Neural cell (in vitro differentiated cells): ENCODE data around the gene ZNF460.
A peak's percentile ranks its signal among the peaks of the same experiment; 100 is the strongest.

ENCODE experiments used
- EP300 ChIP-seq: fragments of 450-650 bp; conservative IDR thresholded peaks from 2 replicates; pipeline ENCODE4 v1.6.1; 2014; ENCODE audit warnings: antibody characterized with exemption, mild to moderate bottlenecking, moderate library complexity; ENCODE audit not compliant: poor library complexity, severe bottlenecking
- EZH2 ChIP-seq: fragments of 200-600, 300-800 bp; shearing (Covaris generic), sonication (generic); IDR thresholded peaks from 2 replicates; pipeline ENCODE4 v1.6.1; 2014; ENCODE audit warnings: antibody characterized with exemption, low read length, borderline replicate concordance, mild to moderate bottlenecking; ENCODE audit not compliant: insufficient read depth, poor library complexity, severe bottlenecking
- POLR2AphosphoS5 ChIP-seq: IDR thresholded peaks from 2 replicates; pipeline ENCODE4 v1.6.1; 2012
- RAD21 ChIP-seq: fragments of 450-650 bp; conservative IDR thresholded peaks from 2 replicates; pipeline ENCODE4 v1.6.1; 2014; ENCODE audit warnings: antibody characterized with exemption, mild to moderate bottlenecking, moderate library complexity
- REST ChIP-seq: IDR thresholded peaks from 2 replicates; pipeline ENCODE4 v1.6.1; 2012; ENCODE audit warnings: borderline replicate concordance
- TAF1 ChIP-seq: IDR thresholded peaks from 2 replicates; pipeline ENCODE4 v1.6.1; 2012; ENCODE audit warnings: low read depth
- TF ChIP-seq, protein P1 (sequence below): fragments of 450-650 bp; IDR thresholded peaks from 2 replicates; pipeline ENCODE4 v1.5.1; 2014; ENCODE audit warnings: antibody characterized with exemption, mild to moderate bottlenecking, moderate library complexity; ENCODE audit not compliant: poor library complexity, severe bottlenecking

DNA sequence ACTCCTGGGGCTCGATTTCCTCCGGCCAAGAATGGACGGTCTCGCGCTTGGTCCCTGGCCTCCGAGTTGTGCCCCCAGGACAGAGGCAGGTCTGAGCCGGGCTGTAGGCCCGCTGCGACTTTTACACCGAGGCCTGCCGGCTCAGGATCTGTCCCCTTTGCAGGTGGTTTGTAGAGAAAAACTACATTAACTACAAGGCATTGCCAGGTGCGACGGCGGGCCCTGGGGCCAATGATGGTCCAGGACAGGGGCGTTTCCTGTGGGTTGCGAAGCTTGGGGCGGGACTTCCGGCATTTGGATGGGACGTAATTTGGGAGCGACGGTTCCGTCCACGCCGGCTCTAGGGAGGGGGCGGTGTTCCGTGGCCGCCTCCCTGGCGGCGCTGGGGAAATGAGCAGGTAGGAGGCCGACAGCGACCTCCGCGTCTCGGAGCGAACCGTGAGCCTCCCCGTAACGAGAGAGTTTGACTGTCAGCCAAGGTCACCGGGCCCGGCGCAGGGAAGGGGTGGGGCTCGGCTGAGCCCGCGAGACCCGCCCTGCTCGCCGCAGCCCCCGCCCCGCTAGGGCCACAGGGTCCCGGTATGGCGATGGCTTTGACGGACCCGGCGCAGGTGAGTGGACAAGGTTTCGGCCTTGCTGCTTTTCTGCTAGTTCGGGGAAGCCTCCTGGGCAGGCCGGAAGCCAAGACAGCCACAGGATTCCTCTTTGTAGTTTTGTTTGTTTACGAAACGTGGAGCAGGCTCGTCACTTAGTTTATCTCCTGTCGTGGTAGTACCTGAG lies 39.8 kb upstream of the ZNF460 start, which contains the start of gene ZNF805:
- TF ChIP-seq, protein P1, sequence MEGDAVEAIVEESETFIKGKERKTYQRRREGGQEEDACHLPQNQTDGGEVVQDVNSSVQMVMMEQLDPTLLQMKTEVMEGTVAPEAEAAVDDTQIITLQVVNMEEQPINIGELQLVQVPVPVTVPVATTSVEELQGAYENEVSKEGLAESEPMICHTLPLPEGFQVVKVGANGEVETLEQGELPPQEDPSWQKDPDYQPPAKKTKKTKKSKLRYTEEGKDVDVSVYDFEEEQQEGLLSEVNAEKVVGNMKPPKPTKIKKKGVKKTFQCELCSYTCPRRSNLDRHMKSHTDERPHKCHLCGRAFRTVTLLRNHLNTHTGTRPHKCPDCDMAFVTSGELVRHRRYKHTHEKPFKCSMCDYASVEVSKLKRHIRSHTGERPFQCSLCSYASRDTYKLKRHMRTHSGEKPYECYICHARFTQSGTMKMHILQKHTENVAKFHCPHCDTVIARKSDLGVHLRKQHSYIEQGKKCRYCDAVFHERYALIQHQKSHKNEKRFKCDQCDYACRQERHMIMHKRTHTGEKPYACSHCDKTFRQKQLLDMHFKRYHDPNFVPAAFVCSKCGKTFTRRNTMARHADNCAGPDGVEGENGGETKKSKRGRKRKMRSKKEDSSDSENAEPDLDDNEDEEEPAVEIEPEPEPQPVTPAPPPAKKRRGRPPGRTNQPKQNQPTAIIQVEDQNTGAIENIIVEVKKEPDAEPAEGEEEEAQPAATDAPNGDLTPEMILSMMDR = peak; percentile 33
- peak; percentile 77 for TF ChIP-seq POLR2AphosphoS5
- TF ChIP-seq RAD21 = peak; percentile 10
- peak; percentile 74 for TF ChIP-seq TAF1
- TF ChIP-seq EZH2 = no peak
- TF ChIP-seq EP300 = peak; percentile 59
- TF ChIP-seq REST = peak; percentile 60
